ENCODE measurements around the gene FAS. TPM values are rescaled to one million over a fixed set of nuclear protein-coding genes. Genes with fewer than 3 reads are reported as not detected.
A peak's percentile ranks its signal among the peaks of the same experiment; 100 is the strongest.

Gene FAS
- polyA plus RNA-seq, 3 donors = 27.3 to 28.9 (median 27.9) TPM

GRCh38 chr10:89053555-89053954 lies 63.0 kb downstream of the FAS start:
- no peaks in the 10 kb centered on the region for H4K20me1 ChIP-seq (ENCODE audit: insufficient read depth, low read length)

GRCh38 chr10:89055159-89055558 lies 64.6 kb downstream of the FAS start:
- Histone ChIP-seq H4K20me1 (ENCODE audit: insufficient read depth, low read length) (no peaks in the 10 kb centered on the region), H3K9ac (ENCODE audit: insufficient read depth, low read length, poor library complexity, severe bottlenecking) (no peak overlapping the region), H3K9me3 (replicated peaks in 1 of 2; ENCODE audit: control insufficient read depth in 1 of 2, insufficient read depth in 1 of 2, low read length in 2 of 2) (no peaks in the 10 kb centered on the region), H3K79me2 (ENCODE audit: insufficient read depth, low read length) (no peaks in the 10 kb centered on the region), H3K4me2 (replicated peaks; ENCODE audit: extremely low read depth, low read length, poor library complexity, severe bottlenecking) (no peak overlapping the region), H3K4me1 (ENCODE audit: control insufficient read depth in 1 of 2, insufficient read depth in 2 of 2, low read length in 2 of 2) (no peaks in the 10 kb centered on the region), H3K4me3 (replicated peaks in 1 of 3; ENCODE audit: low read depth in 2 of 3, low read length in 3 of 3) (no peak overlapping the region), H3K27ac (ENCODE audit: low read depth in 1 of 2, low read length in 2 of 2) (no peak overlapping the region), H3K36me3 (replicated peaks in 1 of 2; ENCODE audit: control insufficient read depth in 1 of 2, insufficient read depth in 2 of 2, low read length in 2 of 2) (no peaks in the 10 kb centered on the region), H3K27me3 (ENCODE audit: control insufficient read depth in 2 of 2, insufficient read depth in 2 of 2, low read length in 2 of 2) (no peaks in the 10 kb centered on the region), H2AFZ (ENCODE audit: insufficient read depth, low read depth, low read length, poor library complexity, severe bottlenecking) (no peak overlapping the region)
- Mint-ChIP-seq H3K27me3 (ENCODE audit: low read depth in 3 of 3) (peaks cover 0 to 2% (median 0%) of the 10 kb centered on the region in 3 donors), H3K27ac (peak overlapping the region in 2 of 7 donors; percentile 31 to 49), H3K9me3 (no peaks in the 10 kb centered on the region), H3K4me1 (peaks cover 7% of the 10 kb centered on the region), H3K4me3 (no peak overlapping the region), H3K36me3 (no peaks in the 10 kb centered on the region)
- no CpG with 5 or more reads among the region's 5 CpGs for WGBS (ENCODE audit: insufficient coverage)
- no peak for TF ChIP-seq CTCF (IDR thresholded peaks at IDR 0.05)
- DNase-seq = no peak
- intact Hi-C loops (cut with micrococcal nuclease) = no loop called here

More at GRCh38 chr10:89053555-89053954, 63.0 kb downstream of the FAS start:
- H3K4me1 Mint-ChIP-seq = peaks cover 7% of the 10 kb centered on the region
- Histone ChIP-seq H3K27me3 (ENCODE audit: control insufficient read depth in 2 of 2, insufficient read depth in 2 of 2, low read length in 2 of 2) (no peaks in the 10 kb centered on the region), H2AFZ (ENCODE audit: insufficient read depth, low read depth, low read length, poor library complexity, severe bottlenecking) (no peak overlapping the region), H3K27ac (ENCODE audit: low read depth in 1 of 2, low read length in 2 of 2) (no peak overlapping the region), H3K9ac (ENCODE audit: insufficient read depth, low read length, poor library complexity, severe bottlenecking) (no peak overlapping the region), H3K4me1 (ENCODE audit: control insufficient read depth in 1 of 2, insufficient read depth in 2 of 2, low read length in 2 of 2) (no peaks in the 10 kb centered on the region), H3K79me2 (ENCODE audit: insufficient read depth, low read length) (no peaks in the 10 kb centered on the region), H3K9me3 (replicated peaks in 1 of 2; ENCODE audit: control insufficient read depth in 1 of 2, insufficient read depth in 1 of 2, low read length in 2 of 2) (no peaks in the 10 kb centered on the region), H3K4me3 (replicated peaks in 1 of 3; ENCODE audit: low read depth in 2 of 3, low read length in 3 of 3) (no peak overlapping the region), H3K36me3 (replicated peaks in 1 of 2; ENCODE audit: control insufficient read depth in 1 of 2, insufficient read depth in 2 of 2, low read length in 2 of 2) (no peaks in the 10 kb centered on the region), H3K4me2 (replicated peaks; ENCODE audit: extremely low read depth, low read length, poor library complexity, severe bottlenecking) (no peak overlapping the region)
- TF ChIP-seq CTCF (IDR thresholded peaks at IDR 0.05) = no peak
- no peak overlapping the region for H3K27ac Mint-ChIP-seq
- H3K4me3 Mint-ChIP-seq = no peak overlapping the region
- H3K9me3 Mint-ChIP-seq = no peaks in the 10 kb centered on the region
- WGBS (ENCODE audit: insufficient coverage) = no CpG with 5 or more reads among the region's 5 CpGs
- H3K36me3 Mint-ChIP-seq = no peaks in the 10 kb centered on the region
- intact Hi-C loops (cut with micrococcal nuclease) = no loop called here
- no peak for DNase-seq
- H3K27me3 Mint-ChIP-seq (ENCODE audit: low read depth in 3 of 3) = peaks cover 0 to 2% (median 0%) of the 10 kb centered on the region in 3 donors
